Karpas-422 (cell line): ENCODE measurements around the gene WDR54. TPM values are rescaled to one million over a fixed set of nuclear protein-coding genes. Genes with fewer than 3 reads are reported as not detected.

Experiments
- DNase-seq: peaks from one replicate; pipeline ENCODE4 v3.0.0-alpha.2; 2015
- H2AFZ ChIP-seq: fragments of 200-600 bp; sonication (generic); 2 replicates; pipeline ENCODE4 v1.6.1; 2014; ENCODE audit warnings: antibody characterized with exemption, low read length, mixed read lengths
- H3K27ac ChIP-seq: fragments of 200-600 bp; sonication (generic); 2 replicates; pipeline ENCODE4 v1.5.1; 2014; ENCODE audit warnings: mild to moderate bottlenecking, low read length, moderate library complexity
- H3K27me3 ChIP-seq: fragments of 200-600 bp; sonication (generic); 2 replicates; pipeline ENCODE4 v1.6.1; 2014; ENCODE audit warnings: low read length, mixed read lengths
- H3K36me3 ChIP-seq: fragments of 200-600 bp; sonication (generic); 2 replicates; pipeline ENCODE4 v1.6.1; 2014; ENCODE audit warnings: low read length, mixed read lengths; ENCODE audit not compliant: insufficient read depth
- H3K4me1 ChIP-seq: fragments of 200-600 bp; sonication (generic); 2 replicates; pipeline ENCODE4 v1.6.1; 2014; ENCODE audit warnings: mild to moderate bottlenecking, low read length, mixed read lengths
- H3K4me2 ChIP-seq: fragments of 200-600 bp; sonication (generic); 2 replicates; pipeline ENCODE4 v1.6.1; 2014; ENCODE audit warnings: low read length, low read depth, mild to moderate bottlenecking; ENCODE audit not compliant: poor library complexity, severe bottlenecking
- H3K4me3 ChIP-seq: fragments of 200-600 bp; sonication (generic); 2 replicates; pipeline ENCODE4 v1.5.1; 2014; ENCODE audit warnings: mild to moderate bottlenecking, antibody characterized with exemption, low read length, mixed read lengths
- H3K79me2 ChIP-seq: fragments of 200-600 bp; sonication (generic); 2 replicates; pipeline ENCODE4 v1.6.1; 2014; ENCODE audit warnings: mild to moderate bottlenecking, low read length, mixed read lengths
- H3K9ac ChIP-seq: fragments of 200-600 bp; sonication (generic); 2 replicates; pipeline ENCODE4 v1.6.0; 2014; ENCODE audit warnings: low read length
- H3K9me2 ChIP-seq: fragments of 200-600 bp; sonication (generic), shearing (Covaris generic); replicated peaks from 2 replicates; pipeline ENCODE4 v1.6.0; 2014; ENCODE audit warnings: mild to moderate bottlenecking, low read length, moderate library complexity; ENCODE audit not compliant: insufficient read depth
- H3K9me3 ChIP-seq: fragments of 300-700, 200-600 bp; sonication (generic); 2 replicates; pipeline ENCODE4 v1.6.1; 2014; ENCODE audit warnings: low read length, mixed read lengths
- H4K20me1 ChIP-seq: fragments of 200-600 bp; sonication (generic); 2 replicates; pipeline ENCODE4 v1.6.1; 2014; ENCODE audit warnings: mild to moderate bottlenecking, antibody characterized with exemption, low read length, low read depth; ENCODE audit not compliant: insufficient read depth
- total RNA-seq: library from RNA; depleted of rRNA; stranded (reverse); fragments of >200 nt; shearing (Covaris generic); gene quantifications from 2 replicates; pipeline ENCODE4 v1.2.3, GENCODE V29; 2014; ENCODE audit warnings: low replicate concordance

Gene WDR54
- total RNA-seq, 1 experiment from 2014 or later, result 130 TPM

GRCh38 chr2:74426181-74426758, 4.7 kb downstream of the WDR54 start:
- peaks cover 15% of the 10 kb centered on the region for H3K36me3 ChIP-seq
- H3K27ac ChIP-seq, result no peak overlapping the region
- H3K9me2 ChIP-seq, result no peaks in the 10 kb centered on the region
- peaks cover 25% of the 10 kb centered on the region for H3K4me1 ChIP-seq
- no peak overlapping the region for H2AFZ ChIP-seq
- no peak overlapping the region for H3K4me3 ChIP-seq
- no peak overlapping the region for H3K4me2 ChIP-seq
- no peaks in the 10 kb centered on the region for H4K20me1 ChIP-seq
- H3K79me2 ChIP-seq, result peaks cover 19% of the 10 kb centered on the region
- H3K9me3 ChIP-seq, result no peaks in the 10 kb centered on the region
- no peaks in the 10 kb centered on the region for H3K27me3 ChIP-seq
- no peak overlapping the region for H3K9ac ChIP-seq
- no peak for DNase-seq

- DNase-seq, result no peak
- Histone ChIP-seq H3K36me3 (peaks cover 15% of the 10 kb centered on the region), H2AFZ (no peak overlapping the region), H3K27ac (no peak overlapping the region), H3K9me3 (no peaks in the 10 kb centered on the region), H3K4me2 (no peak overlapping the region), H3K9me2 (no peaks in the 10 kb centered on the region), H3K4me1 (peaks cover 20% of the 10 kb centered on the region), H3K9ac (no peak overlapping the region), H3K79me2 (peaks cover 11% of the 10 kb centered on the region), H3K4me3 (no peak overlapping the region), H4K20me1 (no peaks in the 10 kb centered on the region), H3K27me3 (no peaks in the 10 kb centered on the region)
Measured at GRCh38 chr2:74427551-74427950, 6.0 kb downstream of the WDR54 start.

GRCh38 chr2:74428675-74429074, 7.1 kb downstream of the WDR54 start:
- H3K79me2 ChIP-seq, result peaks cover under 1% of the 10 kb centered on the region; the same call in 1 of the 2 replicates
- H3K9ac ChIP-seq, result no peak overlapping the region
- no peaks in the 10 kb centered on the region for H3K9me3 ChIP-seq
- H2AFZ ChIP-seq, result no peak overlapping the region
- H4K20me1 ChIP-seq, result no peaks in the 10 kb centered on the region
- H3K4me2 ChIP-seq, result no peak overlapping the region
- peaks cover 9% of the 10 kb centered on the region for H3K4me1 ChIP-seq
- peaks cover 15% of the 10 kb centered on the region for H3K36me3 ChIP-seq
- no peaks in the 10 kb centered on the region for H3K9me2 ChIP-seq
- no peak overlapping the region for H3K4me3 ChIP-seq
- no peak overlapping the region for H3K27ac ChIP-seq
- DNase-seq, result no peak
- no peaks in the 10 kb centered on the region for H3K27me3 ChIP-seq

- Histone ChIP-seq H3K4me3 (no peak overlapping the region), H3K9me3 (no peaks in the 10 kb centered on the region), H3K36me3 (peaks cover 11% of the 10 kb centered on the region), H3K4me1 (no peaks in the 10 kb centered on the region), H2AFZ (no peak overlapping the region), H3K79me2 (no peaks in the 10 kb centered on the region), H3K27ac (no peak overlapping the region), H3K9me2 (no peaks in the 10 kb centered on the region), H3K9ac (no peak overlapping the region), H3K27me3 (no peaks in the 10 kb centered on the region), H4K20me1 (no peaks in the 10 kb centered on the region), H3K4me2 (no peak overlapping the region)
- no peak for DNase-seq
Measured at GRCh38 chr2:74429487-74430451, 8.2 kb downstream of the WDR54 start.

- peaks cover 9% of the 10 kb centered on the region for H3K36me3 ChIP-seq
- H2AFZ ChIP-seq, result no peak overlapping the region
- H3K79me2 ChIP-seq, result no peaks in the 10 kb centered on the region
- no peaks in the 10 kb centered on the region for H3K4me1 ChIP-seq
- no peak overlapping the region for H3K27ac ChIP-seq
- H3K27me3 ChIP-seq, result no peaks in the 10 kb centered on the region
- no peaks in the 10 kb centered on the region for H3K9me2 ChIP-seq
- H3K4me2 ChIP-seq, result no peak overlapping the region
- no peaks in the 10 kb centered on the region for H4K20me1 ChIP-seq
- no peak overlapping the region for H3K9ac ChIP-seq
- H3K9me3 ChIP-seq, result no peaks in the 10 kb centered on the region
- no peak for DNase-seq
- H3K4me3 ChIP-seq, result no peak overlapping the region
Measured at GRCh38 chr2:74430502-74430901, 9.0 kb downstream of the WDR54 start.

- DNase-seq, result no peak
- no peaks in the 10 kb centered on the region for H3K9me3 ChIP-seq
- H4K20me1 ChIP-seq, result no peaks in the 10 kb centered on the region
- peaks cover 46% of the 10 kb centered on the region for H3K4me1 ChIP-seq
- H3K9ac ChIP-seq, result peak overlapping the region; percentile 50; the same call in 1 of the 2 replicates
- no peaks in the 10 kb centered on the region for H3K27me3 ChIP-seq
- 0 out of 2 replicates have a peak, but pooled peaks cover 2% of the 10 kb centered on the region for H3K79me2 ChIP-seq
- no peaks in the 10 kb centered on the region for H3K9me2 ChIP-seq
- H3K4me3 ChIP-seq, result peak overlapping the region; percentile 46; the same call in 1 of the 2 replicates
- H3K36me3 ChIP-seq, result no peaks in the 10 kb centered on the region
- H3K4me2 ChIP-seq, result peak overlapping the region; percentile 71
- H3K27ac ChIP-seq, result peak overlapping the region; percentile 82
- H2AFZ ChIP-seq, result no peak overlapping the region
Measured at GRCh38 chr2:74436111-74436805, 14.7 kb downstream of the WDR54 start.

- Histone ChIP-seq H3K79me2 (0 out of 2 replicates have a peak, but pooled peaks cover 2% of the 10 kb centered on the region), H3K9me2 (no peaks in the 10 kb centered on the region), H3K27ac (peak overlapping the region; percentile 82), H3K4me2 (peak overlapping the region; percentile 71), H2AFZ (peak overlapping the region; percentile 4), H3K4me3 (peak overlapping the region; percentile 46), H4K20me1 (no peaks in the 10 kb centered on the region), H3K36me3 (no peaks in the 10 kb centered on the region), H3K27me3 (no peaks in the 10 kb centered on the region), H3K9ac (peak overlapping the region; percentile 50), H3K9me3 (no peaks in the 10 kb centered on the region), H3K4me1 (peaks cover 46% of the 10 kb centered on the region)
- DNase-seq, result peak; percentile 89
Measured at GRCh38 chr2:74436848-74437695, 15.5 kb downstream of the WDR54 start.
